Natural killer cell (primary cell): ENCODE data around the gene CYP2S1. TPM values are rescaled to one million over a fixed set of nuclear protein-coding genes. Genes with fewer than 3 reads are reported as not detected.
A peak's percentile ranks its signal among the peaks of the same experiment; 100 is the strongest.
"Not testable (repeated sequence)": the region's sequence is repeated elsewhere in the genome, so short reads cannot be mapped to it uniquely, and the experiment has no call there.

ENCODE experiments used
- ATAC-seq, 3 donors: fragments of 150-1000 bp in 2 of 3; fragments of 200-7000 bp in 1 of 3; cut with Tn5 transposase; 1 replicate in 1 of 3; 2 replicates in 2 of 3; pipeline ENCODE4 v1.10.0; 2021; ENCODE audit warnings: mild to moderate bottlenecking in 2 of 3, moderate library complexity in 2 of 3
- DNase-seq, 2 donors: peaks; one replicate each; pipeline versions ENCODE4 v3.0.0 to v3.0.0-alpha.2; 2013 to 2021; ENCODE audit warnings: mixed read lengths in 1 of 2
- H3K27ac ChIP-seq: one replicate; pipeline ENCODE4 v1.5.1; 2013; ENCODE audit warnings: mild to moderate bottlenecking, low read length
- H3K27me3 ChIP-seq: one replicate; pipeline ENCODE4 v1.6.1; 2013; ENCODE audit warnings: low read length; ENCODE audit not compliant: control insufficient read depth, insufficient read depth
- H3K36me3 ChIP-seq: one replicate; pipeline ENCODE4 v1.6.1; 2013; ENCODE audit warnings: low read length; ENCODE audit not compliant: control insufficient read depth, insufficient read depth
- H3K4me1 ChIP-seq: one replicate; pipeline ENCODE4 v1.6.1; 2013; ENCODE audit warnings: low read length; ENCODE audit not compliant: control insufficient read depth, insufficient read depth
- H3K4me3 ChIP-seq: one replicate; pipeline ENCODE4 v1.5.1; 2013; ENCODE audit warnings: low read length
- H3K9me3 ChIP-seq: one replicate; pipeline ENCODE4 v1.6.1; 2013; ENCODE audit warnings: low read length; ENCODE audit not compliant: control insufficient read depth, insufficient read depth
- H3K27ac Mint-ChIP-seq, 2 donors: one replicate each; pipeline ENCODE4 v1.8.0; 2022; ENCODE audit warnings: mild to moderate bottlenecking in 2 of 2, mixed read lengths in 2 of 2, moderate library complexity in 1 of 2
- H3K27me3 Mint-ChIP-seq, 2 donors: one replicate each; pipeline ENCODE4 v1.8.0; 2022; ENCODE audit warnings: low read depth in 2 of 2, mixed read lengths in 2 of 2
- H3K36me3 Mint-ChIP-seq: one replicate; pipeline ENCODE4 v1.8.0; 2022; ENCODE audit warnings: mixed read lengths
- H3K4me1 Mint-ChIP-seq, 2 donors: one replicate each; pipeline ENCODE4 v1.8.0; 2022; ENCODE audit warnings: mixed read lengths in 2 of 2
- H3K4me3 Mint-ChIP-seq: one replicate; pipeline ENCODE4 v1.8.0; 2022; ENCODE audit warnings: mild to moderate bottlenecking, moderate library complexity, mixed read lengths
- H3K9me3 Mint-ChIP-seq, 2 donors: one replicate each; pipeline ENCODE4 v1.8.0; 2022; ENCODE audit warnings: mixed read lengths in 2 of 2
- WGBS: methylation state at CpG from one replicate; pipeline ENCODE4 v1.1.7; 2013; ENCODE audit warnings: missing lambda C conversion rate; ENCODE audit not compliant: insufficient coverage; 5-methylcytosine and 5-hydroxymethylcytosine counted together
- intact Hi-C: fragments of 100-400 bp; cut with micrococcal nuclease; formaldehyde crosslinking; loops from one replicate; pipeline ENCODE4 v1.14.2; 2022
- total RNA-seq, 4 donors: library from RNA; stranded (reverse); fragments of 120-200 nt in 1 of 4; gene quantifications; one replicate each; pipeline versions ENCODE4 v1.2.3 to v1.2.4, GENCODE V29; 2013 to 2022
- TF ChIP-seq, protein P1 (sequence below): fragments of 200-600 bp; IDR thresholded peaks from one replicate; pipeline ENCODE4 v1.8.0; 2022; ENCODE audit warnings: antibody characterized with exemption

CYP2S1 gene
- total RNA-seq, 3 donors from 2014 or later (not counting 1 experiment from before 2014, with no cell fraction given) = 0.78 to 1.6 (median 0.84) TPM

DNA sequence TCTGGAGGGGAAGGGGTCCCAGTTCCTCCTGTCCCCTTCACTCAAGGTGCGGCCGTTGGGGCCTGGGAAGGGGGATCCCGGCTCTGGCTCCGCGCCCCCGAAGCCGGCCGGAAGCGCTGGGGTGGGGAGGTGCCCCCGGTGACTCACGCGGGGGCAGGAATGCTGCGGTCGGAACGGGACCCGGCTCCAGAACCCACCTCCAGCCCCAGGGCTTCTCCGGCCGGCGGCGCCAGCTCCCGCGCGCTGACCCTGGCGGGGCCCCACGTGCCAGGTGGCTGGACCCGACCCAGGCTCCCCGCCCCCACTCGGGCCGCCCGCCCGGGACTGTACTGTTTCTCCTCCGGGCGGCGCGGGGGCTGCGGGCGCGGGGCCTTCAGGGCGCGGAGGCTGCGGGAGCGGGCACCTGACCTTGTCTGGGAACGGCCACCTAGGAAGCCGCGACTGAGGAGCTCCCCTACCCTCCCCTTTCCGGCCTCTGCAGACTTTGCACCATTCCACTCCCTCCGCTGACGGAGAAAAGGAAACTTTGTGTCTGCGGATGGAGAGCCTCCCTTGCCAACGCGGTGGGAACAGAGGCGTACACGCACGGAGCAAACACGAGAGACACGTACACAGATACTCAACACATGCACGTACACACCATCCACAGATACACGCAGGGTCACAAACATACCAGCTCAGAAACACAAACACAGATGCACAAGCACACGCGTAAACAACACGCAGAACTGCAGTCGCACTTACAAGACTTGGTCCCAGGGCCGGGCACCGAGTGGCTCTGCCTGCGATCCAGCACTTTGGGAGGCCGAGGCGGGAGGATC lies 33.2 kb downstream of the CYP2S1 start:
- DNase-seq (peak; percentile 26 to 67), ATAC-seq (peak; percentile 30 to 60 (median 54))
- no peaks in the 10 kb centered on the region for H3K36me3 ChIP-seq
- H3K4me3 Mint-ChIP-seq = peak overlapping the region; percentile 40
- H3K4me1 ChIP-seq = peaks cover 12% of the 10 kb centered on the region
- H3K27ac ChIP-seq = no peak overlapping the region
- peaks cover 11% of the 10 kb centered on the region for H3K27me3 ChIP-seq
- no peaks in the 10 kb centered on the region for H3K9me3 Mint-ChIP-seq
- H3K27ac Mint-ChIP-seq = peak overlapping the region in 1 of 2 donors; percentile 57
- H3K4me1 Mint-ChIP-seq = peaks cover 5 to 6% of the 10 kb centered on the region in 2 donors
- no peaks in the 10 kb centered on the region for H3K36me3 Mint-ChIP-seq
- peaks cover 8 to 26% of the 10 kb centered on the region in 2 donors for H3K27me3 Mint-ChIP-seq
- no peaks in the 10 kb centered on the region for H3K9me3 ChIP-seq
- intact Hi-C loops = no loop called here
- no peak overlapping the region for H3K4me3 ChIP-seq
- TF ChIP-seq, protein P1, sequence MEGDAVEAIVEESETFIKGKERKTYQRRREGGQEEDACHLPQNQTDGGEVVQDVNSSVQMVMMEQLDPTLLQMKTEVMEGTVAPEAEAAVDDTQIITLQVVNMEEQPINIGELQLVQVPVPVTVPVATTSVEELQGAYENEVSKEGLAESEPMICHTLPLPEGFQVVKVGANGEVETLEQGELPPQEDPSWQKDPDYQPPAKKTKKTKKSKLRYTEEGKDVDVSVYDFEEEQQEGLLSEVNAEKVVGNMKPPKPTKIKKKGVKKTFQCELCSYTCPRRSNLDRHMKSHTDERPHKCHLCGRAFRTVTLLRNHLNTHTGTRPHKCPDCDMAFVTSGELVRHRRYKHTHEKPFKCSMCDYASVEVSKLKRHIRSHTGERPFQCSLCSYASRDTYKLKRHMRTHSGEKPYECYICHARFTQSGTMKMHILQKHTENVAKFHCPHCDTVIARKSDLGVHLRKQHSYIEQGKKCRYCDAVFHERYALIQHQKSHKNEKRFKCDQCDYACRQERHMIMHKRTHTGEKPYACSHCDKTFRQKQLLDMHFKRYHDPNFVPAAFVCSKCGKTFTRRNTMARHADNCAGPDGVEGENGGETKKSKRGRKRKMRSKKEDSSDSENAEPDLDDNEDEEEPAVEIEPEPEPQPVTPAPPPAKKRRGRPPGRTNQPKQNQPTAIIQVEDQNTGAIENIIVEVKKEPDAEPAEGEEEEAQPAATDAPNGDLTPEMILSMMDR = no peak
- WGBS = 8% methylated on average over 66 of the region's 67 CpGs

DNA sequence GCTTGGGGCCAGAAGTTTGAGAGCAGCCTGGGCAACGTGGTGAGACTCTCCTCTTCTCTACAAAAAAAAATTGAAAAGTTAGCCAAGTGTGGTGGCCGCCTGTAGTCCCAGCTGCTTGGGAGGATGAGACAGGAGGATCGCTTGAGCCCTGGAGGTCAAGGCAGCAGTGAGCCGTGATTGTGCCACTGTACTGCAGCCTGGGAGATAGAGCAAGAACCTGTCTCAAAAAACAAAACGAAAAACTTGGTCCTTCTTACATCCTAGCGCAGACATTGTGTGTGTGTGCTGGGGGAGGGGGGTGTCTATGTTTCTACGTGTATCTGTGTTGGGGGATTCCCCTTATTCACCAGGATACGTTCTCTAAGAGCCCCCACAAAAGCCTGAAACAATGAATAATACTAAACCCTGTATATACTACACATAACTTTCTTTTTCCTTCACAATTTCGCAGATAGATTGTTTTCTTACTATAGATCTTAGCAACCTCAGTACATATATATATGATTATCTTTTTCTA lies 33.9 kb downstream of the CYP2S1 start:
- H3K36me3 ChIP-seq = no peaks in the 10 kb centered on the region
- Mint-ChIP-seq H3K27me3 (peaks cover 6 to 24% of the 10 kb centered on the region in 2 donors), H3K4me3 (peak overlapping the region; percentile 40), H3K4me1 (peaks cover 5 to 6% of the 10 kb centered on the region in 2 donors), H3K36me3 (no peaks in the 10 kb centered on the region), H3K27ac (no peak overlapping the region), H3K9me3 (no peaks in the 10 kb centered on the region)
- peaks cover 12% of the 10 kb centered on the region for H3K4me1 ChIP-seq
- ATAC-seq = no peak
- intact Hi-C loops = no loop called here
- TF ChIP-seq, protein P1 = no peak
- no peak overlapping the region for H3K4me3 ChIP-seq
- WGBS = 58% methylated on average over 5 of the region's 9 CpGs
- no peak overlapping the region for H3K27ac ChIP-seq
- no peaks in the 10 kb centered on the region for H3K9me3 ChIP-seq
- DNase-seq = peak in 1 of 2 donors; percentile 40
- peaks cover 11% of the 10 kb centered on the region for H3K27me3 ChIP-seq

DNA sequence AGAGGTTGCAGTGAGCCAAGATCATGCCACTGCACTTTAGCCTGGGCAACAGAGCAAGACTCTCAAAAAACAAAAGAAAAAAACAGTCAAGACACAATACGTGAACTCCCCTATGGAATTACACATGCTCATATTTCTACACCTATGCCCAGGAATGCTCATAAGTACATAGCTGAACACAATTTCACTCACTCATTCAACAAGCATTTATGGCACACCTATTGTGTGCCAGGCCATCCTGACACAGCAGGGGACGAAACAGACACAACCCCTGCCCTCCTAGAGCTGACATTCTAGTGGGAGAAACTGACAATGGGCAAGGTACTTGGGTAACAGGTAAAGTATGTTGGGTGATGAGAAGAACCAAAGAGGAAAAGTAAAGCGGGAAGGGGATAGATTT lies 35.5 kb downstream of the CYP2S1 start:
- no peaks in the 10 kb centered on the region for H3K36me3 ChIP-seq
- intact Hi-C loops = no loop called here
- H3K4me3 ChIP-seq = no peak overlapping the region
- H3K27ac Mint-ChIP-seq = no peak overlapping the region
- no peak for DNase-seq
- peaks cover 11% of the 10 kb centered on the region for H3K27me3 ChIP-seq
- no peaks in the 10 kb centered on the region for H3K36me3 Mint-ChIP-seq
- H3K4me3 Mint-ChIP-seq = no peak overlapping the region
- no peak for ATAC-seq
- H3K9me3 Mint-ChIP-seq = no peaks in the 10 kb centered on the region
- no peaks in the 10 kb centered on the region for H3K9me3 ChIP-seq
- peaks cover 5 to 6% of the 10 kb centered on the region in 2 donors for H3K4me1 Mint-ChIP-seq
- TF ChIP-seq, protein P1 = no peak
- 95% methylated on average over 2 of the region's 3 CpGs for WGBS
- H3K4me1 ChIP-seq = peaks cover 12% of the 10 kb centered on the region
- no peak overlapping the region for H3K27ac ChIP-seq
- H3K27me3 Mint-ChIP-seq = peaks cover 6 to 15% of the 10 kb centered on the region in 2 donors

DNA sequence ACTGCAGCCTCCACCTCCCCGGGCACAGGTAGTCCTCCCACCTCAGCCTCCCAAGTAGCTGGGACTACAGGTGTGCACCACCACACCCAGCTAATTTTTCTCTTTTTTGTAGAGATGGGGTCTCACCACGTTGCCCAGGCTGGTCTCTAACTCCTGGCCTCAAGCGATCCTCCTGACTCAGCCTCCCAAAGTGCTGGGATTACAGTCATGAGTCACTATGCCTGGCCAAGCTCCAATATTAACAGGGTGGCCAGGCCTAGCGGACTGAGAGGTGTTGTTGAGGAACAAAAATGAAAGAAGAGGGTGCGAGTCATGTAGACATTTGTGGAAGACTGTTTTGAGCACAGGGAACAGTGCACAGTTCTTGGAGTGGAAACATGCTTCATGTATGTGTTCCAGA lies 36.3 kb downstream of the CYP2S1 start:
- H3K9me3 ChIP-seq, H3K27ac ChIP-seq, intact Hi-C loops, H3K36me3 Mint-ChIP-seq, H3K36me3 ChIP-seq, H3K9me3 Mint-ChIP-seq, H3K4me3 Mint-ChIP-seq, H3K27ac Mint-ChIP-seq, H3K4me1 Mint-ChIP-seq, H3K27me3 Mint-ChIP-seq, H3K4me3 ChIP-seq, ATAC-seq, DNase-seq: not testable (repeated sequence)
- WGBS = 94% methylated on average over 5 of the region's 5 CpGs
- Histone ChIP-seq H3K27me3 (peaks cover 11% of the 10 kb centered on the region), H3K4me1 (peaks cover 12% of the 10 kb centered on the region)
